Measurements from ENCODE around the gene BNIP5.
"Not testable (repeated sequence)": the region's sequence is repeated elsewhere in the genome, so short reads cannot be mapped to it uniquely, and the experiment has no call there.

The BNIP5 gene

GRCh38 chr6:36364669-36365479 lies 28.2 kb upstream of the BNIP5 start:
- DNase-seq, result no peak

- DNase-seq, result not testable (repeated sequence)
Measured at GRCh38 chr6:36364061-36364635, 27.5 kb upstream of the BNIP5 start.

DNA sequence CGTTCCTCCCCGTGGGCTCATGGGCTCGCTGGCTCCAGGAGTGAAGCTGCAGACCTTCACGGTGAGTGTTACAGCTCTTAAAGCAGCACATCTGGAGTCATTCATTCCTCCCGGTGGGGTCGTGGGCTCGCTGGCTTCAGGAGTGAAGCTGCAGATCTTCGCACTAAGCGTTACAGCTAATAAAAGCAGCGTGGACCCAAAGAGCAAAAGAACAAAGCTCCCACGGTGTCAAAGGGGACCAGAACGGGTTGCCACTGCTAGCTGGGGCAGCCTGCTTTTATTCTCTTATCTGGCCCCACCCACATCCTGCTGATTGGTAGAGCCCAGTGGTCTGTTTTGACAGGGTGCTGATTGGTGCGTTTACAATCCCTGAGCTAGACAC lies 26.7 kb upstream of the BNIP5 start:
- not testable (repeated sequence) for DNase-seq

- no peak for DNase-seq
Measured at GRCh38 chr6:36362551-36363370, 26.1 kb upstream of the BNIP5 start.

- no peak for DNase-seq
Measured at GRCh38 chr6:36361071-36361470, 24.4 kb upstream of the BNIP5 start.

- peak; percentile 94 for DNase-seq
Measured at GRCh38 chr6:36360241-36361054, 23.8 kb upstream of the BNIP5 start.

DNA sequence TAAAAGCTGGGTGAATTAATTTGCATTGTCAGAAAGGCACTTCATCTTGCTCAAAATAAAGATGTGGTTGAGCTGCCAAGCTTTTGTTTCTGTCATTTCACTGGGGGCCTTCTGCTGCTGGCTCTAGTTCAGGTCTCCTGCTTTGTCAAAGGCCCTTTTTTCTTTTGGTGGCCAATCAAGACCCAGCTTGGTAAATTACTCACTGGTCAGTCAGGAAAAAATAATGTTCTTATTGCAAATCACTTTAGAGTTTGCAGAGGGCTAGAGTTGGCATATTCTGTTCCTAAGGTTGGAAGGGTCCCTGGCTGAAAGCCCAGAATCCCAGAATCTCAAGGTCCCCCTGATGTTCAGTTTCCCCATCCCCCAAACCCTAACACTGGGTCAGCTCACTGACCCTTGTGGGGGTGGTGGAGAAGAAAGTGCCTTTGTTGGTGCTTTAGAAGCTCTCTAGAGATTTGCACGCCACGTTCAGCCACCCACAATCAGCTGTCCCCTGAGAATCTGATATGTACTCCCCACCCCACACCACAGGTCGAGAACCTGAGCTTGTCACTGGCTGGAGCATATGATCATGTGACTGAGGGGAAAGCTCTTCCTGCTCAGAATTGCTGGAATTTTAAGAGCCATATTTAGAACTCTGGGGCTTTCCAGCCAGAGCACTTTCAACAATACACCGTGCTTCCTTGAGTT lies 21.7 kb upstream of the BNIP5 start:
- peak; percentile 63 for DNase-seq

GRCh38 chr6:36357872-36358225 lies 21.2 kb upstream of the BNIP5 start:
- peak; percentile 56 for DNase-seq

DNA sequence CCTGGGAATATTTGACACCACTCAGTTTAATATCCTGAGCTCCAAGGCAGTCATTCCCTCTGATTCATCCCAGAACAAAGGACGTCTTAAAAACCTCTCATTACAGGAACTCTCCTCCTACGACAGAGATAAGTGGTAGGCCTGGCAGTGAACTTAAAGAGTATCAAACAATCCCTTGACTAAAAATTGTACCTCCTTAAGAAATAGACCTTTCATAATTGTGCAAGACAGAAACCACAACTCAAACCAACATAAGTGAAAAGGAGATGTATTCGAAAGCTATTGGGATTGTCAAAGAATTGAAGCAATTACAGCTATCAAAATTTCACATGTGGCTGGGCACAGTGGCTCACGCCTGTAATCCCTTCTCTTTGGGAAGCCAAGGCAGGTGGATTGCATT lies 19.1 kb upstream of the BNIP5 start:
- peak; percentile 64 for DNase-seq

GRCh38 chr6:36353411-36353915 lies 16.8 kb upstream of the BNIP5 start:
- DNase-seq, result no peak

- no peak for DNase-seq
Measured at GRCh38 chr6:36352477-36353157, 15.9 kb upstream of the BNIP5 start.

DNA sequence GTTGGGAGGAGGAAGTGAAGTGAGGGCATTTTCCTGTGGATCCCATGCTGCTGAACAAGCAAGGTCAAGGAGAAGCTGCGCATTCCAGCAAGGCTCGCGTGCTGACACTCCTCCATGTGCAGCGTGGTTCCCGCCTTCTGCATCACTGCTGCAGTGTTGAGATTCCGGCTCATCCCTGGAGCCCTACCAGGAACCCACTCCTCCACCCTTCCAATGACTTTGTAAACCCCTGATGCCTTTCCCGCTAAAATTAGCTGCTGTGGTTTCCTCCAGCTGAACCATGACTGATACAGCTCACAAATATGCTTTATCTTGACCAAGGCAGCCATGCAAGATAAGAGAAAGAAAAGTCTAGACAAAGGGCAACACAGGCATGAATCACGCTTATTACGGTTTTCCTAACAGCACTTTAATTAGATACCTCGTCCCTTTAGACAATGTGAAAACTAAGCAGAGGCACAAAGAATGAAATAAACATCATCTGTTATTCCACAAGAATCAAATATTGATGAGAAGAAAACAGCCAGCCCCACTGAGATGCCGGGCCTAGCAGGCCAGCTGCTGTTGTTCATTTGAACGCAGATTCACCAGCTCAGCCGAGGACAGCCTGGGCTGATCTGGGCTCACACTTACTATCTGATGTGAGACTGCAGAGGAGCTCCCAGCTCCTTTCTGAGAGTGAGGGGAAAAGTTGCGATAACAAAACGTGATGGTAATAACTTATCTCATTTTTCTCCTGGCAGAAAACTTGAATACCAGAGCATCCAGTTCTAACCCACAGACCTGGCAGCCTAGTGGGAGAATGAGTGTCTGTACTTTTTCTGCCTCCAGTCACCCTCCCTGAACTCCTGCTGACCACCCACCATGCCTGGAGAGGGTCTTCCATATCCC lies 14.2 kb upstream of the BNIP5 start:
- DNase-seq, result peak; percentile 90

DNA sequence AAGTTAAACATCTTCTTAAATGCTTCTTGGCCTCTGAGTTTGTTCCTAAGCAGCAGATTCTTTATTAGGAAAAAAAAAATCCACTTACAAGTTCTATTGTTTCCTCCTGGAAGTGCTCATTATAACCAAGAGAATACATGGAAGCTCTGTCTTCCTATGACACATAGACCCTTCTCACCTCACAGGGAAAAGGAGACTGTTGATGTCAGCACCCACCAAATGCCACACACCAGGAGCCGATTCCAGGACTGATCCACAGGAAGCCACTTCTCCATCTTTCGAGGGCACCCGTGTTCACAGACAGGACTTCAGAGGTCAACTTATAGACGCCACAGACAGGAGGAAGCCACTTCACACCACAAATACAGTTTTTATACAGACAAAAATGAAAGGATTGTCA lies 13.4 kb upstream of the BNIP5 start:
- no peak for DNase-seq

DNA sequence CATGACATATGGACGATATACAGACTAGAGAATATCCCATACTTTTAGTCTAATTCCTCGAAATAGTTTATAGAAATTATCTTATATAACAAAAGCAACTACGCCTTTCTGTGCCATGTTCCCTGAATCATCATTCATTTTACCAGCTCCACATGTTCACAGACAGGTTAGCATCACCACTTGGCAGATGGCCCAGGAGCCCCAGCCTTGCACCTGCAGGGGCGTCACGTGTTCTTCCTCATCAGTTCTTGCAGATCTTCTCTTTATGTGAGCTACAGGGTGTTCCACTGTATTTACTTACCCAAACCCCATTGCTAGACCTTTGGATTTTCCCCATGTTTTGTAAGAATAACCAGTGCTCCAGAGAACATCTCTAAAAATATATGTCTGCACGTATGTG lies 12.6 kb upstream of the BNIP5 start:
- peak; percentile 64 for DNase-seq

GRCh38 chr6:36347621-36348020 lies 10.9 kb upstream of the BNIP5 start:
- DNase-seq, result peak; percentile 98

DNA sequence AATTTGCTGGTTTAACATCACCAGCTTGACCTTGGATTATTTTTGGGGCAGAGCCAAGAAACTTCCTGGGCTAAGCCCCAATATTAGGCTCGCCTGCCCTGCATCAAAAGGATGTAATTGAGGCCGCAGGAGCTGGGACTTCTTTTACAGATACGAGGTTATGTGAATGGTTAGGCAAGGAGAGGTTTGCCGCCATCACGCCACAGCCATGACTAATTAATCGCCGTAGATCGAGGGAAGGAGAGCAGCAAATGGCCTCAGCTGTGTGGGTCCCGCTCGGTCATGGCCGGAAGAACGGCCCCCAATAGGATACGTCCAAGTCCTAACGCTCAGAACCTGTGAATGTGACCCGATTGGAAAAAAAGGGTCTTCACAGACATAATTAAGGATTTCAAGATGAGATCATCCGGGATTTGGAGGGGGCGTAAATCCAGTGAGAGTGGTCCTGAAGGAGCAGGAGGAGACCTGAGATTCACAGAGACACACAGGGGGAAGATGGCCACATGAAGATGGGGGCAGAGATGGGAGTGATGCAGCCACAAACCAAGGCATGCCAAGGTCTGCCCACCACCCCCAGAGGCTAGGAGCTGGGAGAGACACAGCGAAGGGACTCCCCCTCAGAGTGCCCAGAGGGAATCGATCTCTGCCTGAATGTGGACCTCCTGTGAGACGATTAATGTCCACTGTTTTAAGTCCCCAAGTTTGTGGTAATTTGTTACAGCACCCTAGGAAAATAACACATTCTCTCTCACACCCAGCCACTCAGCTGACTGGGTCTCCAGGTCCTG lies 10.0 kb upstream of the BNIP5 start:
- DNase-seq, result no peak

DNA sequence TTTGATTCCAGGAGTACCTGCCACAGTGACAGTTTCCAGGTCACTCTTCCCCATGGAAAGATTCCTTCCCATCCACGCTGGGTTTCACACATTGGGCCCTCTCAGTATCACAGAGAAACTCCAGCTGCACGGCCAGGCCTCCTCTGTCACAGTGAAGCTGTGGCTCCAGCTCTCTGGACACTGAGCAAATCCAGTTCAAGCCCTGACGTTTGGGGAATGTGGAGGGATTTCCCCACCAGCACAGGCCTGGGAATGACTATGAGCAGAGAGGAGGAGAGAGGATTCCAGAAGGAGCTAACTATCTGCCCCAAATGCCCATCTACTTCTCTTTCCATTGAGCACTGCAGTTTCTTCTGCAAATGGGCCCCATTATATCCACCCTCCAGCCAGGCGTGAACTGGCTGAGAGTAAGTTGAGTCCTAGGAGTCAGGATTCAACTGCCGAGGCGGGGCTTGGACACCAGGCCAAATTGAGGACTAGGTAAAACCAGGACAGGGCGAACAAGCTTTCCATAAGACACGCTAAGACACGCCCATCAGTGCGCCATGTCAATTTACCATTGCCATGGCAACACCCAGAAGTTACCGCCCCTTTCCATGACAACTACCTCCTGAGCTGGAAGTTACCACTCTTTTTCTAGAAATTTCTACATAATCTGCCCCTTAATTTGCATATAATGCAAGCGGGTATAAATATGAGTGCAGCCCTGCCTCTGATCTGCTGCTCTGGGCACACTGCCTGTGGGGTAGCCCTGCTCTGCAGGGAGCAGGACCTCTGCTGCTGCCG lies 9.2 kb upstream of the BNIP5 start:
- peak; percentile 52 for DNase-seq

DNA sequence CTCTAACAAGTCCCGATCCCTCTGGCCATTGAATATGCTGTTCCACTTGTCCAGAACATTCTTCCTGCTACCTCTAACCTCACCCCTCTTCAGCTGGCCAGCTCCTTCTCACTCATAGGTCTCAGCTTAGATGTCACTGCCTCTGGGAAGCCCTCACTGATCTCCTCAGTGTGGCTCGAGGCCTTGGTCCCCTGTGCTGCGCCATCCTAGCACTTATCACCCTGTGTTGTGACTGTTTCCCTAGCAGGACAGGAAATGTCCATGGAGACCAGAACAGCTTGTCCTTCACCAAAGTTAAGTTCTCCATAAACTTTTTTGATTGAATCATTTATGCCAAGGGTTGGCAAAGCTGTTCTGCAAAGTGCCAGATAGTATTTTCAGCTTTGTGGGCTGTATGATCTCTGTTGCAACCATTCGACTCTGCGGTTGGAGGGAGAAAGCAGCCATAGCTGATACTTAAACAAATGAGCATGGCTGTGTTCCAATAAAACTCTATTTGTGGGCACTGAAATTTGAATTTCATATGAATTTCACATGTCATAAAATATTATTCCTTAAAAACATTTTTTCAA lies 6.5 kb upstream of the BNIP5 start:
- peak; percentile 38 for DNase-seq
